ENCODE data around the gene TLCD2. TPM values are rescaled to one million over a fixed set of nuclear protein-coding genes. Genes with fewer than 3 reads are reported as not detected.
A peak's percentile ranks its signal among the peaks of the same experiment; 100 is the strongest.
"Not testable (repeated sequence)": the region's sequence is repeated elsewhere in the genome, so short reads cannot be mapped to it uniquely, and the experiment has no call there.

TLCD2 gene
- total and polyA plus RNA-seq, 9 donors: 1.5 to 9.1 (median 5.6) TPM

- Histone ChIP-seq H3K27me3 (no peaks in the 10 kb centered on the region), H3K27ac (peak overlapping the region in 1 of 2 donors; percentile 88), H3K36me3 (no peaks in the 10 kb centered on the region), H3K9me3 (no peaks in the 10 kb centered on the region), H3K4me1 (ENCODE audit: insufficient read depth) (peaks cover 7% of the 10 kb centered on the region), H3K4me3 (peak overlapping the region; percentile 87)
- intact Hi-C loops (cut with DNase I): no loop called here
- TF ChIP-seq EP300 (IDR thresholded peaks at IDR 0.05) (no peak), POLR2A (IDR thresholded peaks at IDR 0.05) (no peak)
- TF ChIP-seq, protein P1, sequence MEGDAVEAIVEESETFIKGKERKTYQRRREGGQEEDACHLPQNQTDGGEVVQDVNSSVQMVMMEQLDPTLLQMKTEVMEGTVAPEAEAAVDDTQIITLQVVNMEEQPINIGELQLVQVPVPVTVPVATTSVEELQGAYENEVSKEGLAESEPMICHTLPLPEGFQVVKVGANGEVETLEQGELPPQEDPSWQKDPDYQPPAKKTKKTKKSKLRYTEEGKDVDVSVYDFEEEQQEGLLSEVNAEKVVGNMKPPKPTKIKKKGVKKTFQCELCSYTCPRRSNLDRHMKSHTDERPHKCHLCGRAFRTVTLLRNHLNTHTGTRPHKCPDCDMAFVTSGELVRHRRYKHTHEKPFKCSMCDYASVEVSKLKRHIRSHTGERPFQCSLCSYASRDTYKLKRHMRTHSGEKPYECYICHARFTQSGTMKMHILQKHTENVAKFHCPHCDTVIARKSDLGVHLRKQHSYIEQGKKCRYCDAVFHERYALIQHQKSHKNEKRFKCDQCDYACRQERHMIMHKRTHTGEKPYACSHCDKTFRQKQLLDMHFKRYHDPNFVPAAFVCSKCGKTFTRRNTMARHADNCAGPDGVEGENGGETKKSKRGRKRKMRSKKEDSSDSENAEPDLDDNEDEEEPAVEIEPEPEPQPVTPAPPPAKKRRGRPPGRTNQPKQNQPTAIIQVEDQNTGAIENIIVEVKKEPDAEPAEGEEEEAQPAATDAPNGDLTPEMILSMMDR (IDR thresholded peaks at IDR 0.05): no peak
- DNase-seq: no peak
- WGBS, 3 donors: 68 to 76% (median 73%) methylated on average over 5 of the region's 5 CpGs
Measured at GRCh38 chr17:1683459-1683858, 26.7 kb downstream of the TLCD2 start.

DNA sequence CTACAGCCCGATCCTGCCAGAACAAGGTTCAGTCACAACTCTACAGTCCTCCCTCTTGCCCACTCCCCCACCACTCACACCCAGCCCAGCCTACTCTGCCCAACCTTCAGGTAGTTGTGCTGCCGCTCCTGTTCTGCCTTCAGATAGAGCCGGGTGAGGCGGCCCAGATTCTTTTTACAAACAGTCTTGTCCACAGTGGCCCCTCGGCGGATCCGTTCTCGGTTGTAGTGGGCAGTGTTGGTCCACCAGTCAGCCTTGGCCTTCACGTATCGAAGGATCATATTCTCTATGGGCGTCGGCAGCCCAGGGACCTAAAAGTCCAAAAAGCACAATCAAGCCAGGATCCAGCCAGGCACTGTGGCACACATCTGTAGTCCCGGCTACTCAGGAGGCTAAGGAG lies 33.8 kb downstream of the TLCD2 start:
- Histone ChIP-seq H3K27ac (no peak overlapping the region), H3K27me3 (no peaks in the 10 kb centered on the region), H3K9me3 (no peaks in the 10 kb centered on the region), H3K4me1 (ENCODE audit: insufficient read depth) (no peaks in the 10 kb centered on the region), H3K4me3 (no peak overlapping the region), H3K36me3 (no peaks in the 10 kb centered on the region)
- TF ChIP-seq POLR2A (IDR thresholded peaks at IDR 0.05) (no peak), EP300 (IDR thresholded peaks at IDR 0.05) (no peak)
- TF ChIP-seq, protein P1 (IDR thresholded peaks at IDR 0.05): no peak
- 93 to 95% (median 93%) methylated on average over 13 of the region's 13 CpGs for WGBS, 3 donors
- intact Hi-C loops (cut with DNase I): loop anchor here in 2 of 4 donors (5.0 to 10.0 kb wide), 2 partner anchors 36 to 358 kb away; partner anchors contain the start of genes DPH1 (in 1 of the 2) and TLCD2 (in 1 of the 2)
- DNase-seq: no peak

- Histone ChIP-seq H3K4me3 (no peak overlapping the region), H3K27ac (no peak overlapping the region), H3K9me3 (no peaks in the 10 kb centered on the region), H3K36me3 (no peaks in the 10 kb centered on the region), H3K27me3 (no peaks in the 10 kb centered on the region), H3K4me1 (ENCODE audit: insufficient read depth) (no peaks in the 10 kb centered on the region)
- TF ChIP-seq, protein P1 (IDR thresholded peaks at IDR 0.05): no peak
- no peak for TF ChIP-seq POLR2A (IDR thresholded peaks at IDR 0.05)
- TF ChIP-seq EP300 (IDR thresholded peaks at IDR 0.05): no peak
- intact Hi-C loops (cut with DNase I): loop anchor here in 2 of 4 donors (5.0 to 10.0 kb wide), 3 partner anchors 34 to 362 kb away; partner anchors contain the start of gene DPH1 (in 1 of the 2)
- 85 to 92% (median 86%) methylated on average over 26 of the region's 26 CpGs for WGBS, 3 donors
- no peak for DNase-seq
Measured at GRCh38 chr17:1673041-1673785, 37.0 kb downstream of the TLCD2 start.

GRCh38 chr17:1663934-1664333 lies 46.2 kb downstream of the TLCD2 start:
- peak in 1 of 5 donors; percentile 9 for DNase-seq
- H3K9me3 ChIP-seq; H3K4me1 ChIP-seq (ENCODE audit: insufficient read depth); intact Hi-C loops (cut with DNase I); H3K36me3 ChIP-seq; H3K27me3 ChIP-seq; H3K4me3 ChIP-seq; H3K27ac ChIP-seq: not testable (repeated sequence)
- 89 to 92% (median 90%) methylated on average over 5 of the region's 5 CpGs for WGBS, 3 donors

- TF ChIP-seq POLR2A (IDR thresholded peaks at IDR 0.05) (no peak), EP300 (IDR thresholded peaks at IDR 0.05) (no peak)
- TF ChIP-seq, protein P1 (IDR thresholded peaks at IDR 0.05): no peak
- no peaks in the 10 kb centered on the region for H3K4me1 ChIP-seq (ENCODE audit: insufficient read depth)
- H3K4me3 ChIP-seq: no peak overlapping the region
- H3K27ac ChIP-seq: no peak overlapping the region
- H3K27me3 ChIP-seq: no peaks in the 10 kb centered on the region
- DNase-seq: no peak
- H3K9me3 ChIP-seq: no peaks in the 10 kb centered on the region
- no peaks in the 10 kb centered on the region for H3K36me3 ChIP-seq
- intact Hi-C loops (cut with DNase I): no loop called here
- 90 to 91% (median 90%) methylated on average over 12 of the region's 12 CpGs for WGBS, 3 donors
Measured at GRCh38 chr17:1661045-1661444, 49.1 kb downstream of the TLCD2 start.

Data from ovary (tissue), 9 donors.